Mesenchymal stem cell (in vitro differentiated cells and primary cell): ENCODE results near the gene IPCEF1.

Source experiments
- DNase-seq: peaks from one replicate; pipeline ENCODE4 v3.0.0-alpha.2; 2013
- H2AFZ ChIP-seq: one replicate; pipeline ENCODE4 v1.6.1; 2013; ENCODE audit warnings: low read depth, mild to moderate bottlenecking, control low read depth, inconsistent platforms, low read length, moderate library complexity
- H2AK5ac ChIP-seq: 2 replicates; pipeline ENCODE4 v1.6.1; 2013; ENCODE audit warnings: low read length, moderate library complexity, mild to moderate bottlenecking, inconsistent platforms; ENCODE audit not compliant: severe bottlenecking
- H2BK120ac ChIP-seq: one replicate; pipeline ENCODE4 v1.6.1; 2013; ENCODE audit warnings: low read depth, mild to moderate bottlenecking, inconsistent platforms, low read length, moderate library complexity
- H2BK12ac ChIP-seq, 2 experiments: one replicate each; pipeline ENCODE4 v1.6.1; 2013; ENCODE audit warnings: inconsistent platforms in 2 of 2, low read length in 2 of 2, mild to moderate bottlenecking in 2 of 2, moderate library complexity in 2 of 2, control low read depth in 1 of 2
- H2BK15ac ChIP-seq: one replicate; pipeline ENCODE4 v1.6.1; 2013; ENCODE audit warnings: mild to moderate bottlenecking, low read depth, inconsistent platforms; ENCODE audit not compliant: poor library complexity, severe bottlenecking
- H2BK5ac ChIP-seq: 2 replicates; pipeline ENCODE4 v1.6.1; 2013; ENCODE audit warnings: low read depth, mild to moderate bottlenecking, low read length, control low read depth, inconsistent platforms; ENCODE audit not compliant: poor library complexity, severe bottlenecking
- H3K14ac ChIP-seq, 2 experiments: one replicate each; pipeline ENCODE4 v1.6.1; 2013; ENCODE audit warnings: inconsistent platforms in 2 of 2, low read length in 2 of 2, control low read depth in 1 of 2, mild to moderate bottlenecking in 1 of 2, moderate library complexity in 1 of 2
- H3K18ac ChIP-seq, 2 experiments: one replicate each; pipeline ENCODE4 v1.6.1; 2013; ENCODE audit warnings: inconsistent platforms in 2 of 2, low read length in 2 of 2, control low read depth in 1 of 2, low read depth in 1 of 2, mild to moderate bottlenecking in 1 of 2
- H3K23ac ChIP-seq, 2 experiments: one replicate each; pipeline ENCODE4 v1.6.1; 2013; ENCODE audit warnings: inconsistent platforms in 2 of 2, low read length in 2 of 2, mild to moderate bottlenecking in 2 of 2, moderate library complexity in 2 of 2, control low read depth in 1 of 2
- H3K27ac ChIP-seq: 2 replicates; pipeline ENCODE4 v1.5.1; 2013; ENCODE audit warnings: mild to moderate bottlenecking, moderate library complexity, low read length, control low read depth, inconsistent platforms; ENCODE audit not compliant: poor library complexity, severe bottlenecking
- H3K27me3 ChIP-seq, 2 experiments: 2 replicates each; pipeline versions ENCODE4 v1.6.1 to v1.7.0; 2013; ENCODE audit warnings: low read length in 2 of 2, mild to moderate bottlenecking in 2 of 2, moderate library complexity in 2 of 2, control low read depth in 1 of 2, inconsistent platforms in 1 of 2; ENCODE audit not compliant: control insufficient read depth in 1 of 2, insufficient read depth in 1 of 2
- H3K36me3 ChIP-seq, 2 experiments: 2 replicates each; pipeline versions ENCODE4 v1.6.1 to v1.7.0; 2013; ENCODE audit warnings: low read length in 2 of 2, control low read depth in 1 of 2, inconsistent platforms in 1 of 2, low read depth in 1 of 2, mild to moderate bottlenecking in 1 of 2; ENCODE audit not compliant: insufficient read depth in 2 of 2, control insufficient read depth in 1 of 2
- H3K4ac ChIP-seq, 2 experiments: one replicate each; pipeline ENCODE4 v1.6.1; 2013; ENCODE audit warnings: inconsistent platforms in 2 of 2, low read length in 2 of 2, mild to moderate bottlenecking in 2 of 2, moderate library complexity in 2 of 2, control low read depth in 1 of 2, low read depth in 1 of 2
- H3K4me1 ChIP-seq: 2 replicates; pipeline ENCODE4 v1.6.1; 2013; ENCODE audit warnings: low read depth, low read length, control low read depth; ENCODE audit not compliant: control insufficient read depth, insufficient read depth
- H3K4me2 ChIP-seq: 2 replicates; pipeline ENCODE4 v1.6.1; 2013; ENCODE audit warnings: low read length, mild to moderate bottlenecking, inconsistent platforms; ENCODE audit not compliant: poor library complexity, severe bottlenecking
- H3K4me3 ChIP-seq, 2 experiments: 2 replicates each; pipeline versions ENCODE4 v1.5.1 to v1.7.0; 2013; ENCODE audit warnings: low read length in 2 of 2, mild to moderate bottlenecking in 2 of 2, control low read depth in 1 of 2, low read depth in 1 of 2; ENCODE audit not compliant: insufficient read depth in 1 of 2
- H3K79me1 ChIP-seq: replicated peaks from 2 replicates; pipeline ENCODE4 v1.6.1; 2013; ENCODE audit warnings: mild to moderate bottlenecking, control low read depth, low read length, inconsistent platforms; ENCODE audit not compliant: poor library complexity, severe bottlenecking
- H3K9ac ChIP-seq: 2 replicates; pipeline ENCODE4 v1.7.0; 2013; ENCODE audit warnings: mild to moderate bottlenecking, low read length, moderate library complexity
- H3K9me3 ChIP-seq: 2 replicates; pipeline ENCODE4 v1.7.0; 2013; ENCODE audit warnings: mild to moderate bottlenecking, low read length; ENCODE audit not compliant: control insufficient read depth
- H4K8ac ChIP-seq: one replicate; pipeline ENCODE4 v1.6.1; 2013; ENCODE audit warnings: inconsistent platforms, mild to moderate bottlenecking, low read length, moderate library complexity
- H4K91ac ChIP-seq: one replicate; pipeline ENCODE4 v1.6.1; 2013; ENCODE audit warnings: mild to moderate bottlenecking, low read length, inconsistent platforms
- WGBS: methylation state at CpG from one replicate; pipeline ENCODE4 v1.1.7; 2013; ENCODE audit warnings: mixed read lengths; 5-methylcytosine and 5-hydroxymethylcytosine counted together

IPCEF1 gene

GRCh38 chr6:154295733-154296132, 60.9 kb downstream of the IPCEF1 start:
- H3K9me3 ChIP-seq = no peaks in the 10 kb centered on the region
- no peaks in the 10 kb centered on the region for H3K27me3 ChIP-seq
- peak overlapping the region; percentile 35 for H4K8ac ChIP-seq
- H4K91ac ChIP-seq = peak overlapping the region; percentile 3
- DNase-seq = no peak
- no peak overlapping the region for H2BK15ac ChIP-seq
- no peak overlapping the region for H3K4me3 ChIP-seq
- WGBS = 66% methylated on average over 4 of the region's 4 CpGs
- no peak overlapping the region for H3K4ac ChIP-seq
- peak overlapping the region in 1 of 2 experiments; percentile 84 for H3K14ac ChIP-seq
- H3K4me1 ChIP-seq = peaks cover 11% of the 10 kb centered on the region
- no peak overlapping the region for H2AFZ ChIP-seq
- peak overlapping the region; percentile 65 to 75 for H2BK12ac ChIP-seq
- no peak overlapping the region for H2BK120ac ChIP-seq
- H3K36me3 ChIP-seq = no peaks in the 10 kb centered on the region
- no peak overlapping the region for H2BK5ac ChIP-seq
- H3K27ac ChIP-seq = no peak overlapping the region
- H3K4me2 ChIP-seq = no peak overlapping the region
- no peak overlapping the region for H2AK5ac ChIP-seq
- H3K9ac ChIP-seq = no peak overlapping the region
- H3K79me1 ChIP-seq = no peaks in the 10 kb centered on the region
- H3K23ac ChIP-seq = no peak overlapping the region
- peak overlapping the region in 1 of 2 experiments; percentile 67 for H3K18ac ChIP-seq

- peaks cover 9% of the 10 kb centered on the region for H3K4me1 ChIP-seq
- H3K9me3 ChIP-seq = no peaks in the 10 kb centered on the region
- H3K23ac ChIP-seq = no peak overlapping the region
- no peak overlapping the region for H2BK15ac ChIP-seq
- no peak overlapping the region for H3K4me3 ChIP-seq
- H3K9ac ChIP-seq = no peak overlapping the region
- H3K36me3 ChIP-seq = no peaks in the 10 kb centered on the region
- no peak overlapping the region for H4K8ac ChIP-seq
- no peak overlapping the region for H4K91ac ChIP-seq
- WGBS = 26% methylated on average over 1 of the region's 4 CpGs
- no peak overlapping the region for H3K14ac ChIP-seq
- no peak overlapping the region for H3K18ac ChIP-seq
- no peak overlapping the region for H2BK120ac ChIP-seq
- no peak overlapping the region for H2AFZ ChIP-seq
- no peaks in the 10 kb centered on the region for H3K79me1 ChIP-seq
- H2AK5ac ChIP-seq = no peak overlapping the region
- H2BK12ac ChIP-seq = peak overlapping the region in 1 of 2 experiments; percentile 42
- H3K27ac ChIP-seq = peak overlapping the region; percentile 71
- peak overlapping the region; percentile 10 for H2BK5ac ChIP-seq
- H3K4ac ChIP-seq = no peak overlapping the region
- H3K27me3 ChIP-seq = no peaks in the 10 kb centered on the region
- peak; percentile 90 for DNase-seq
- no peak overlapping the region for H3K4me2 ChIP-seq
These were observed 63.6 kb downstream of the IPCEF1 start for GRCh38 chr6:154292855-154293519.

- Histone ChIP-seq H3K36me3 (no peaks in the 10 kb centered on the region), H3K18ac (no peak overlapping the region), H3K14ac (no peak overlapping the region), H4K91ac (no peak overlapping the region), H3K9ac (no peak overlapping the region), H2BK120ac (no peak overlapping the region), H2BK15ac (no peak overlapping the region), H2BK5ac (no peak overlapping the region), H2AK5ac (no peak overlapping the region), H3K79me1 (no peaks in the 10 kb centered on the region), H3K9me3 (no peaks in the 10 kb centered on the region), H3K4me3 (no peak overlapping the region), H2AFZ (no peak overlapping the region), H4K8ac (no peak overlapping the region), H3K4ac (no peak overlapping the region), H3K27me3 (no peaks in the 10 kb centered on the region), H3K27ac (no peak overlapping the region), H2BK12ac (no peak overlapping the region), H3K4me2 (no peak overlapping the region), H3K4me1 (peaks cover 6% of the 10 kb centered on the region), H3K23ac (no peak overlapping the region)
- 0% methylated on average over 1 of the region's 3 CpGs for WGBS
- peak; percentile 9 for DNase-seq
These were observed 64.5 kb downstream of the IPCEF1 start for GRCh38 chr6:154292066-154292465.

GRCh38 chr6:154289818-154290508, 66.6 kb downstream of the IPCEF1 start:
- Histone ChIP-seq H3K4ac (no peak overlapping the region), H3K14ac (no peak overlapping the region), H2BK120ac (no peak overlapping the region), H3K4me3 (no peak overlapping the region), H3K36me3 (no peaks in the 10 kb centered on the region), H3K4me2 (no peak overlapping the region), H3K27ac (no peak overlapping the region), H3K79me1 (no peaks in the 10 kb centered on the region), H3K27me3 (no peaks in the 10 kb centered on the region), H2BK12ac (peak overlapping the region in 1 of 2 experiments; percentile 51), H4K8ac (no peak overlapping the region), H2AK5ac (no peak overlapping the region), H3K4me1 (no peaks in the 10 kb centered on the region), H2AFZ (no peak overlapping the region), H2BK15ac (no peak overlapping the region), H2BK5ac (no peak overlapping the region), H3K9ac (no peak overlapping the region), H3K23ac (no peak overlapping the region), H3K9me3 (no peaks in the 10 kb centered on the region), H4K91ac (no peak overlapping the region), H3K18ac (no peak overlapping the region)
- DNase-seq = no peak
- WGBS = 94% methylated on average over 5 of the region's 6 CpGs
